Activated T-cell treated with anti-CD3 and anti-CD28 coated beads, Interleukin-2, amount 50 U/mL, for 72 hours (primary cell): ENCODE results near the gene HOXA1. TPM values are rescaled to one million over a fixed set of nuclear protein-coding genes. Genes with fewer than 3 reads are reported as not detected.

ENCODE experiments used
- ATAC-seq, 2 donors: fragments of 150-1000 bp; cut with Tn5 transposase; replicated peaks in 1 of 2; 2 replicates each; pipeline ENCODE4 v1.10.0; 2021; ENCODE audit warnings: moderate library complexity in 2 of 2, mild to moderate bottlenecking in 1 of 2
- DNase-seq, 2 donors: peaks; one replicate each; pipeline ENCODE4 v3.0.0; 2021 to 2022; ENCODE audit warnings: mixed read lengths in 1 of 2
- H3K27ac Mint-ChIP-seq: one replicate; pipeline ENCODE4 v1.8.0; 2022; ENCODE audit warnings: mild to moderate bottlenecking, moderate library complexity, mixed read lengths
- H3K27me3 Mint-ChIP-seq: one replicate; pipeline ENCODE4 v1.8.0; 2022; ENCODE audit warnings: low read depth, mixed read lengths
- H3K36me3 Mint-ChIP-seq, 2 donors: one replicate each; pipeline ENCODE4 v1.8.0; 2022; ENCODE audit warnings: mixed read lengths in 2 of 2, mild to moderate bottlenecking in 1 of 2; ENCODE audit not compliant: insufficient read depth in 2 of 2
- H3K4me1 Mint-ChIP-seq: one replicate; pipeline ENCODE4 v1.8.0; 2022; ENCODE audit warnings: low read depth, mixed read lengths
- H3K4me3 Mint-ChIP-seq, 2 donors: one replicate each; pipeline ENCODE4 v1.8.0; 2022; ENCODE audit warnings: mild to moderate bottlenecking in 2 of 2, mixed read lengths in 2 of 2, moderate library complexity in 2 of 2
- H3K9me3 Mint-ChIP-seq, 2 donors: one replicate each; pipeline ENCODE4 v1.8.0; 2022; ENCODE audit warnings: mixed read lengths in 2 of 2
- total RNA-seq, 2 donors: library from RNA; stranded (reverse); gene quantifications; one replicate each; pipeline ENCODE4 v1.2.3, GENCODE V29; 2022

The HOXA1 gene
- under 1 TPM; 0.58 to 0.69 TPM for total RNA-seq

GRCh38 chr7:27095897-27096767 is at the start of gene HOXA1:
TSS of gene HOXA1 (minus strand) at chr7:27096000. CDS start at chr7:27095912, 88 bp downstream.
- peak; percentile 82 to 85 for DNase-seq
- peaks cover 42% of the 10 kb centered on the region for H3K4me1 Mint-ChIP-seq
- H3K4me3 Mint-ChIP-seq: peak within 1 kb of the TSS; percentile 87 to 89
- ATAC-seq: peak; percentile 88 to 89
- H3K36me3 Mint-ChIP-seq: peaks cover 0 to 10% of the 10 kb centered on the region in 2 donors
- peak within 1 kb of the TSS; percentile 73 for H3K27ac Mint-ChIP-seq
- H3K27me3 Mint-ChIP-seq: peaks cover 85% of the 10 kb centered on the region
- no peaks in the 10 kb centered on the region for H3K9me3 Mint-ChIP-seq

DNA sequence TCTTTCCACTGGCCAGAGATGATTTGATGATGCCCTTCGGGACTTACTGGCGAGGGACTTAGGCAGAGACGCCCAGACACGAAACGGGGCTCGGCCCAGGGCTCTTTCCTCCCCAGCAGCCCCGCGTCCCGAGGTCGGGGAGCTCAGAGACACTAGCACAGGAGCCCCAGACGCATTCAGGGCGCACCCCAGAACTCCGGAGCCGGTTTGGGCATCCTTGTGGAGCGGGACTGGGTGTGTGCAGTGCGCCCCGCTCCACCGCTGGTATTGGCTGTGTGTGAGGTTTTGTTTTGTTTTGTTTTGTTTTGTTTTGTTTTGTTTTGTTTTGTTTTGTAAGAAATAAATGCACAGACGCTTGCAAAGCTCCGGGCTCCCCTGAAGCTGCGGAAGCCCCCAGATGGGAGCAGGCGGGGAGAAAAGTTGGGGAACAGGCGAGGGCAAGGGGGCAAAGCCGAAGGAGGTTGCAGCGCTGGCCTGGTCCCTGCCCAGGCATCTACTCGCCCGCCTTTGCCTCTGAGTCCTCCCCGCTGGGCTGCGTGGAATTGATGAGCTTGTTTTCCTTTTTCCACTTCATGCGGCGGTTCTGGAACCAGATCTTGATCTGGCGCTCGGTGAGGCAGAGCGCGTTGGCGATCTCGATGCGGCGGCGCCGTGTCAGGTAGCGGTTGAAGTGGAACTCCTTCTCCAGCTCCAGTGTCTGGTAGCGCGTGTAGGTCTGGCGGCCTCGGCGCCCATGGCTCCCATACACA is 49.5 kb upstream of the HOXA1 start:
- H3K27me3 Mint-ChIP-seq: peaks cover 69% of the 10 kb centered on the region
- peaks cover 11% of the 10 kb centered on the region for H3K4me1 Mint-ChIP-seq
- no peak for DNase-seq
- H3K9me3 Mint-ChIP-seq: no peaks in the 10 kb centered on the region
- H3K27ac Mint-ChIP-seq: no peak overlapping the region
- no peak for ATAC-seq
- no peak overlapping the region for H3K4me3 Mint-ChIP-seq
- H3K36me3 Mint-ChIP-seq: no peaks in the 10 kb centered on the region

DNA sequence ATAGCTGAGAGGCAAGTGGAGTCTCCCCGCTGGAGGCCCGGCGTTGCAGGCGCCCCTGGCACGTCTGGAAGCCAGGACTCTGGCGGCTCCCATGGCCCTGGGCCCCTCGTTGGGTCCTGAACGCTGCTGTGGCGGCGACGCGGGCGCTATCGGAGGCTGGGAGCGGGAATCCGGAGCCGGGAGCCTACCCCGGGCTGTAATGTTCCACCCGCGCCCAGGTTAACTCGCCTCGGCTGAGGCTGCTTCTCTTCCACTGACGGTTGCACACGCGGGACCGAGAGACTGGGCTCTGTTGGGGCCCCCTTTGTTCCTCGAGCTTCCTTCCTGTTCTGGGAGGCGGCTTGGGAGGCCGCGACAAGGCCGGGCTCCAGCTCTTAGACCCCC is 49.0 kb upstream of the HOXA1 start:
- no peak overlapping the region for H3K4me3 Mint-ChIP-seq
- H3K27me3 Mint-ChIP-seq: peaks cover 63% of the 10 kb centered on the region
- H3K4me1 Mint-ChIP-seq: peaks cover 8% of the 10 kb centered on the region
- H3K36me3 Mint-ChIP-seq: no peaks in the 10 kb centered on the region
- no peak for ATAC-seq
- no peak overlapping the region for H3K27ac Mint-ChIP-seq
- H3K9me3 Mint-ChIP-seq: no peaks in the 10 kb centered on the region
- DNase-seq: no peak

DNA sequence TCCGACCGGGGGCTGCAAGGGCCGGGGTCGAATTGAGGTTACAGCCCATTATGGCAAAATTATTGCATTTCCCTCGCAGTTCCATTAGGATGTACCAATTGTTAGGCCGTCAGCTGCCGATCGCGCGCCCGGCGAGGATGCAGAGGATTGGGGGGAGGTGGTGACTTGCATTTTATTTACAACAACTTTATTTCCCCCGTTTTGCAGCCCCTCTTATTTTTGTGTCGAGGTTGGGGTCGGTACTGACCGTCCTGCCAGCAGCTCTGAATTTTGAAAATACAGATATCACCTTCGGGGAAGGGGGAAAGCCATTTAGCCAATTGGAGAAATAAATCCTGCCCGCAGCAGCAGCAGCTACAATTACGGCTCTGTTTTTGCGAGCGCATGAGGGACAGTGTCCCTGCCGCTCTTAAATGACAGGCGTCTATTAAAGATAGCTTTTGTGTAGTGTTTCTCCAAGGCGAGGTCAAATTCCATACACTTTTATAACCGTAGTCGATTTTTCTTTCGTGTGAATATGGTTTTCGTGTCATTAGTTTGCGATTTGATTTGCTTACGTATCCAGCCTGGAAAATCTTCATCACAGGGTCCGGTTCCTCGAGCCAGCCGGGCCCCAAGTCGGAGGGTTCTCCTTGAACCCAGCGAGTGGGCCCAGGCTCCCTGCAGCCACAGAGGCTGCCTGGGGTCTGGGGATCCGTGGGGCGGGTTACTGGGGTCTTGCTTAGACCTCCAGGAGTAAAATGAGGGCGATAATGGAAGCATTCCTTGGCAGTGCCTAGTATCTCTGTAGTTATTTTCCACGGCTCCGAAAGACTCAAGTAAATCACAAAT is 48.4 kb upstream of the HOXA1 start:
- no peak for ATAC-seq
- Mint-ChIP-seq H3K27me3 (peaks cover 57% of the 10 kb centered on the region), H3K9me3 (no peaks in the 10 kb centered on the region), H3K36me3 (no peaks in the 10 kb centered on the region), H3K4me1 (peaks cover 8% of the 10 kb centered on the region), H3K4me3 (no peak overlapping the region), H3K27ac (no peak overlapping the region)
- DNase-seq: no peak

DNA sequence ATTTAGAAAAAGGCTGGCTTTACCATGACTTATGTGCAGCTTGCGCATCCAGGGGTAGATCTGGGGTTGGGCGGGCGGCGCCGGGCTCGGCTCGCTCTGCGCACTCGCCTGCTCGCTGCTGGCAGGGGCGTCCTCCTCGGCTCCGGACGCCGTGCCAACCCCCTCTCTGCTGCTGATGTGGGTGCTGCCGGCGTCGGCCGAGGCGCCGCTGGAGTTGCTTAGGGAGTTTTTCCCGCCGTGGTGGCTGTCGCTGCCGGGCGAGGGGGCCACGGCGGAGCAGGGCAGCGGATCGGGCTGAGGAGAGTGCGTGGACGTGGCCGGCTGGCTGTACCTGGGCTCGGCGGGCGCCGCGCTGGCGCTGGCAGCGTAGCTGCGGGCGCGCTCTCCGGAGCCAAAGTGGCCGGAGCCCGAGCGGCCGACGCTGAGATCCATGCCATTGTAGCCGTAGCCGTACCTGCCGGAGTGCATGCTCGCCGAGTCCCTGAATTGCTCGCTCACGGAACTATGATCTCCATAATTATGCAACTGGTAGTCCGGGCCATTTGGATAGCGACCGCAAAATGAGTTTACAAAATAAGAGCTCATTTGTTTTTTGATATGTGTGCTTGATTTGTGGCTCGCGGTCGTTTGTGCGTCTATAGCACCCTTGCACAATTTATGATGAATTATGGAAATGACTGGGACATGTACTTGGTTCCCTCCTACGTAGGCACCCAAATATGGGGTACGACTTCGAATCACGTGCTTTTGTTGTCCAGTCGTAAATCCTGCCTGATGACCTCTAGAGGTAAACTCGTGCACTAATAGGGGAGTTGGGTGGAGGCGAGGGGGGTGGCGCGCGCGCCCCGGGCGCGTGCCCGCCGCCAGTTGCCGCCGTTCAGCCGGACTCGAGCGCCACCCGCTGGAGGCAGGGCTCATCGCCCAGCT is 47.5 kb upstream of the HOXA1 start, which contains the start of gene HOXA5:
Gene HOXA5, minus strand, starts transcription at position 659 of the 927 bp plus-strand sequence. Its CDS starts 74 bp downstream, at position 585.
- H3K4me3 Mint-ChIP-seq: peak within 1 kb of the TSS; percentile 53 to 63

DNA sequence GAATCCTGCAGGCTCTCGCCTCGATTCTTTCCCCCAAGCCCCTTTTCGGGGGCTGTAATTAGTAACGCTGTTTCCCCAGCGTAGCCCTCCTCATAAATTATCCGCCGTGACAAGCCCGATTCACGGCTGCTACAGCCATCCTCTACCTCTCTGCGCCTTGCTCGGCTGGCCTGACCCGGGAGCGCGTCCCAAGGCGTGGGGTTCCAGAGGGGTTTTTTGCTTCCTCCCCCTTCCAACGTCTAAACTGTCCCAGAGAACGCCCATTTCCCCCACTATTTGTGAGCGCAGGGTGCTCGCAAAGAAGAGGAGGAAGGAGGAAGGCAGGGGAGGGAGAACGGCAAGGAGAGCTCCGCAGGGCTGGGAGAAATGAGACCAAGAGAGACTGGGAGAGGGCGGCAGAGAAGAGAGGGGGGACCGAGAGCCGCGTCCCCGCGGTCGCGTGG is 46.8 kb upstream of the HOXA1 start:
- Mint-ChIP-seq H3K4me1 (no peaks in the 10 kb centered on the region), H3K27ac (no peak overlapping the region), H3K27me3 (peaks cover 48% of the 10 kb centered on the region), H3K9me3 (no peaks in the 10 kb centered on the region), H3K36me3 (no peaks in the 10 kb centered on the region), H3K4me3 (peak overlapping the region; percentile 53 to 63)
- ATAC-seq: no peak
- DNase-seq: no peak

More for the DNA sequence above, 47.5 kb upstream of the HOXA1 start, which contains the start of gene HOXA5:
- peak; percentile 61 to 75 for ATAC-seq
- no peaks in the 10 kb centered on the region for H3K36me3 Mint-ChIP-seq
- H3K27me3 Mint-ChIP-seq: peaks cover 49% of the 10 kb centered on the region
- H3K4me1 Mint-ChIP-seq: peaks cover 5% of the 10 kb centered on the region
- no peaks in the 10 kb centered on the region for H3K9me3 Mint-ChIP-seq
- peak in 1 of 2 donors; percentile 26 for DNase-seq
- H3K27ac Mint-ChIP-seq: no peak within 1 kb of the TSS

GRCh38 chr7:27141923-27142579 is 46.3 kb upstream of the HOXA1 start:
- Mint-ChIP-seq H3K4me1 (no peaks in the 10 kb centered on the region), H3K36me3 (no peaks in the 10 kb centered on the region), H3K9me3 (no peaks in the 10 kb centered on the region), H3K27me3 (peaks cover 50% of the 10 kb centered on the region), H3K27ac (no peak overlapping the region), H3K4me3 (no peak overlapping the region)
- ATAC-seq (no peak), DNase-seq (no peak)

DNA sequence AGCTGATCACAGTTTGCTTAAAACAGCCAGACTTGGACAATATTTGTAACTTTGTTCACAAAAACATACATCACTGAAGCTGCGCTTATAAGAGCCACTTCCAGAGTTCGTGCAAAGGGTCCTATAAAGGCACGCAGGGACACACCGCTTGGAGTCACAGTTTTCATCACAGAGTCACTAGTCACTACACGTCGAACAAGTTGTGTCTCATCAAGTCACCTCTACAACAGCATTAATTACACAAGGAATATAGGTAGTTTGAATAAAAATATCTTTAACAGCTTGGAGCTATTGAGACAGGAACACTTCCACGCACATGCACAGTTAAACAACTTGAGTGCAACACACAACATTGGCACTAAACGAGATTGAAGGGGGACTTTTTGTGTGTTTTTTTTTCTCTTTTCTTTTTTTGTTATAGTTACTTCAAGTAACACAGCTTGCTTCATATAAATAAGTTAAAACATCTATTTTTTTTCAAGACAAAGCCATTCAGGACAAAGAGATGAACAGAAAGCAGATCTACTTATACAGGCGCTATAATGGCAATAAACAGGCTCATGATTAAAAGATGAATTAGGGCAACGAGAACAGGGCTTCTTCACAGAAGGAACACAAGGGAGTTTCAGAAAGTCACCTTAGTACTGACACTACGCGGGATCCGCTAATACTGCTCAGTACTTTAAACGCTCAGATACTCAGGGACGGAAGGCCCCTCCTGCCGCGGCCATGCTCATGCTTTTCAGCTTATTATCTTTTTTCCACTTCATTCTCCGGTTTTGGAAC is 45.5 kb upstream of the HOXA1 start:
- Mint-ChIP-seq H3K27ac (no peak overlapping the region), H3K36me3 (no peaks in the 10 kb centered on the region), H3K4me3 (no peak overlapping the region), H3K4me1 (peaks cover 1% of the 10 kb centered on the region), H3K9me3 (no peaks in the 10 kb centered on the region), H3K27me3 (peaks cover 47% of the 10 kb centered on the region)
- ATAC-seq: no peak
- no peak for DNase-seq

GRCh38 chr7:27140126-27140857 is 44.5 kb upstream of the HOXA1 start:
- DNase-seq (no peak), ATAC-seq (no peak)
- no peak overlapping the region for H3K4me3 Mint-ChIP-seq
- peaks cover 12% of the 10 kb centered on the region for H3K4me1 Mint-ChIP-seq
- H3K27ac Mint-ChIP-seq: no peak overlapping the region
- peaks cover 46% of the 10 kb centered on the region for H3K27me3 Mint-ChIP-seq
- H3K36me3 Mint-ChIP-seq: peaks cover 0 to 2% of the 10 kb centered on the region in 2 donors
- H3K9me3 Mint-ChIP-seq: no peaks in the 10 kb centered on the region

DNA sequence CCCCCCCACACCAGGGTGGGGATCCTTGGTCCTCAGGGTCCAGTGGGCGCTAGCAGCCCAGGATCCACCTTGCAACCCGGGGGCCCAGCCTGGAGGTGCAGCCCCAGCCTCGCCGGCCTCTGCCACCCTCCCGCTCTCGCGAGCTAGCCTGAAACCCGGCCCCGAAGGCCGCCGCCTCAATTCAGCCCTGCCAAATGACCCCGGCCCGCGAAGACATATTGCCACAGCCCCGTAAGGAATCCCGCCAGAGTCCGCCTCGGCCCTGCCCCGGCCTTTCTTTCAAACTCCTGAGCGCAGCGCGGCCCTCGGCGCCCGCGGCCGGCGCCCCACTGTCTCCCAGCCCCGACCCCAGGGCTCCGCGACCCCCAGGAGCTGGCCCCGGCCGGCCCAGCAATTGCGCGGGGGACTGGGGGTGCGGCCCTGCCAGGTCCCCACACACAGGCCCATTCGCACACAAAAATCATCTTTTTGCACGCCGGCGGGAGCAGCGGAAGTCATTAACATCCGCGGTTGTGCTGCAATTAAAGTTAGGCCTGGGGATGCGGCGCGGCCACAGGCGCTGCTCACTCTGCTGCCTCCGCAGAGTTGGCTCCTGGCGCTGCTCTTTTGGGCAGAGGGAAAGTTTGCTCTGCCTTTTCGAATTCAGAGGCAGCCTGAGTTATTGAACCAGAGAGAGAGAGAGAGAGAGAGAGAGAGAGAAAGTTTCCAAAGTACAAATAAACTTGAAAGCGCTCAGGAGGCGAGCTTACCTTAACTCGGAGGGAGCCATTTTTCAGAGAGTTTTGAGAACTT is 43.7 kb upstream of the HOXA1 start:
- ATAC-seq: no peak
- H3K9me3 Mint-ChIP-seq: no peaks in the 10 kb centered on the region
- no peak for DNase-seq
- peaks cover 19% of the 10 kb centered on the region for H3K4me1 Mint-ChIP-seq
- no peak overlapping the region for H3K4me3 Mint-ChIP-seq
- peaks cover 42% of the 10 kb centered on the region for H3K27me3 Mint-ChIP-seq
- H3K36me3 Mint-ChIP-seq: peaks cover 0 to 2% of the 10 kb centered on the region in 2 donors
- no peak overlapping the region for H3K27ac Mint-ChIP-seq
